BE2C (cell line): ENCODE results near the gene PPIE.

Experiments
- DNase-seq: peaks from one replicate; pipeline ENCODE4 v3.0.0-alpha.2; 2020
- H3K27me3 ChIP-seq: fragments of 250-450 bp; sonication (Bioruptor Pico); 2 replicates; pipeline ENCODE4 v1.5.1; 2020; ENCODE audit warnings: mild to moderate bottlenecking
- H3K36me3 ChIP-seq: fragments of 250-450 bp; sonication (Bioruptor Pico); 2 replicates; pipeline ENCODE4 v1.5.1; 2020; ENCODE audit warnings: mild to moderate bottlenecking
- H3K4me1 ChIP-seq: fragments of 250-450 bp; sonication (Bioruptor Pico); 2 replicates; pipeline ENCODE4 v1.5.1; 2020
- H3K4me3 ChIP-seq: 2 replicates; pipeline ENCODE4 v1.5.1; 2011; ENCODE audit warnings: low read depth, low read length
- H3K9me3 ChIP-seq: fragments of 250-450 bp; sonication (Bioruptor Pico); 2 replicates; pipeline ENCODE4 v1.5.1; 2020
- CTCF ChIP-seq: IDR thresholded peaks from 2 replicates; pipeline ENCODE4 v1.5.1; 2012; ENCODE audit warnings: mild to moderate bottlenecking, low read depth, low read length

The PPIE gene

GRCh38 chr1:39726600-39726999 lies 12.1 kb upstream of the PPIE start:
- no peak for DNase-seq
- H3K36me3 ChIP-seq, result no peaks in the 10 kb centered on the region
- H3K4me3 ChIP-seq, result no peak overlapping the region
- H3K9me3 ChIP-seq, result no peaks in the 10 kb centered on the region
- TF ChIP-seq CTCF, result no peak
- H3K4me1 ChIP-seq, result no peaks in the 10 kb centered on the region
- no peaks in the 10 kb centered on the region for H3K27me3 ChIP-seq

- no peak for DNase-seq
- Histone ChIP-seq H3K4me1 (no peaks in the 10 kb centered on the region), H3K4me3 (no peak overlapping the region), H3K36me3 (no peaks in the 10 kb centered on the region), H3K9me3 (no peaks in the 10 kb centered on the region), H3K27me3 (no peaks in the 10 kb centered on the region)
- no peak for TF ChIP-seq CTCF
Measured at GRCh38 chr1:39727221-39727931, 11.3 kb upstream of the PPIE start.

GRCh38 chr1:39727932-39728317 lies 10.8 kb upstream of the PPIE start:
- H3K36me3 ChIP-seq, result no peaks in the 10 kb centered on the region
- no peaks in the 10 kb centered on the region for H3K4me1 ChIP-seq
- no peak overlapping the region for H3K4me3 ChIP-seq
- DNase-seq, result no peak
- H3K27me3 ChIP-seq, result no peaks in the 10 kb centered on the region
- H3K9me3 ChIP-seq, result no peaks in the 10 kb centered on the region
- TF ChIP-seq CTCF, result no peak

GRCh38 chr1:39729030-39729429 lies 9.7 kb upstream of the PPIE start:
- Histone ChIP-seq H3K9me3 (no peaks in the 10 kb centered on the region), H3K36me3 (no peaks in the 10 kb centered on the region), H3K4me3 (no peak overlapping the region), H3K4me1 (no peaks in the 10 kb centered on the region), H3K27me3 (no peaks in the 10 kb centered on the region)
- no peak for DNase-seq
- TF ChIP-seq CTCF, result no peak

GRCh38 chr1:39729842-39730241 lies 8.8 kb upstream of the PPIE start:
- no peaks in the 10 kb centered on the region for H3K27me3 ChIP-seq
- TF ChIP-seq CTCF, result no peak

GRCh38 chr1:39732730-39733129 lies 6.0 kb upstream of the PPIE start:
- no peaks in the 10 kb centered on the region for H3K27me3 ChIP-seq
- no peak for TF ChIP-seq CTCF
- no peak overlapping the region for H3K4me3 ChIP-seq
- H3K36me3 ChIP-seq, result no peaks in the 10 kb centered on the region
- no peaks in the 10 kb centered on the region for H3K4me1 ChIP-seq
- H3K9me3 ChIP-seq, result no peaks in the 10 kb centered on the region
- DNase-seq, result no peak

More at GRCh38 chr1:39729842-39730241, 8.8 kb upstream of the PPIE start:
- no peaks in the 10 kb centered on the region for H3K36me3 ChIP-seq
- H3K4me3 ChIP-seq, result no peak overlapping the region
- no peaks in the 10 kb centered on the region for H3K9me3 ChIP-seq
- no peaks in the 10 kb centered on the region for H3K4me1 ChIP-seq
- no peak for DNase-seq
